Measurements from ENCODE around the gene ATG14. TPM values are rescaled to one million over a fixed set of nuclear protein-coding genes. Genes with fewer than 3 reads are reported as not detected.

The ATG14 gene
- total RNA-seq, 1 experiment from 2014 or later = 13.6 TPM

DNA sequence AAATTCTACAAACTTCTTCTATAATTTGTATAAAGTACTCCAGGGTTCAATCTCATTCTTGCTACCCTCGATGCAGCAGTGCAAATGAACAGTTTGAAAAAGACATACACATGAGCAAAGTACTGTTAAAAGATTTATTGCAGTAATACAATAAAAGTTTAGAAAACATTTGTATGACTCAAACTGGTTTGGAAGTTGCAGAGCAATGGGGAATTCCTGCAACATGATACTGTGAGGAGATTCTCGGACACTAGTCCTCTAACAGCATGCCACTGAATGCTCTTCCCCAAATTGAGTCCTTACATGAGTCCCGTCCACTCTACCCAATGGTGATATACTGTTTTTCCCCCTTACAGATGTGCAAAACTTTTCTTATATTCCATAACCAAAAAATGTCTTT, 45.4 kb downstream of the ATG14 start:
- ChIA-PET POLR2A (ENCODE audit: unreplicated experiment) (no interaction called here), CTCF (interaction anchor here (1.6 kb wide), 1 partner anchor 11 kb away, joined by 3 read pairs; no protein-coding TSS in a partner anchor)
- Histone ChIP-seq H3F3A (ENCODE audit: insufficient read depth, low read depth) (no peaks in the 10 kb centered on the region; the same call in 1 of the 2 replicates), H3K4me1 (replicated peaks; ENCODE audit: insufficient read depth) (peaks cover 6% of the 10 kb centered on the region; the same call in 1 of the 2 replicates), H3K79me2 (ENCODE audit: low read depth) (no peaks in the 10 kb centered on the region), H3K27ac (peak overlapping the region; percentile 36), H3K4me2 (peak overlapping the region; percentile 10; the same call in 1 of the 2 replicates), H4K20me1 (ENCODE audit: insufficient read depth) (no peaks in the 10 kb centered on the region; the same call in 1 of the 2 replicates), H3K9me2 (ENCODE audit: insufficient read depth) (no peaks in the 10 kb centered on the region), H3K36me3 (ENCODE audit: low read depth) (no peaks in the 10 kb centered on the region; the same call in 1 of the 2 replicates), H3K9me3 (ENCODE audit: insufficient read depth, low read depth) (no peaks in the 10 kb centered on the region), H3K4me3 (no peak overlapping the region), H3K27me3 (ENCODE audit: insufficient read depth, low read depth) (no peaks in the 10 kb centered on the region), H2AFZ (no peak overlapping the region)
- BruUV-seq (replicated peaks) = no TSS peak
- intact Hi-C loops (cut with micrococcal nuclease; ENCODE audit: unreplicated experiment) = no loop called here
- no peak for DNase-seq
- TF ChIP-seq EZH2 (IDR thresholded peaks at IDR 0.05; ENCODE audit: low read depth) = no peak
- TF ChIP-seq, protein P1, sequence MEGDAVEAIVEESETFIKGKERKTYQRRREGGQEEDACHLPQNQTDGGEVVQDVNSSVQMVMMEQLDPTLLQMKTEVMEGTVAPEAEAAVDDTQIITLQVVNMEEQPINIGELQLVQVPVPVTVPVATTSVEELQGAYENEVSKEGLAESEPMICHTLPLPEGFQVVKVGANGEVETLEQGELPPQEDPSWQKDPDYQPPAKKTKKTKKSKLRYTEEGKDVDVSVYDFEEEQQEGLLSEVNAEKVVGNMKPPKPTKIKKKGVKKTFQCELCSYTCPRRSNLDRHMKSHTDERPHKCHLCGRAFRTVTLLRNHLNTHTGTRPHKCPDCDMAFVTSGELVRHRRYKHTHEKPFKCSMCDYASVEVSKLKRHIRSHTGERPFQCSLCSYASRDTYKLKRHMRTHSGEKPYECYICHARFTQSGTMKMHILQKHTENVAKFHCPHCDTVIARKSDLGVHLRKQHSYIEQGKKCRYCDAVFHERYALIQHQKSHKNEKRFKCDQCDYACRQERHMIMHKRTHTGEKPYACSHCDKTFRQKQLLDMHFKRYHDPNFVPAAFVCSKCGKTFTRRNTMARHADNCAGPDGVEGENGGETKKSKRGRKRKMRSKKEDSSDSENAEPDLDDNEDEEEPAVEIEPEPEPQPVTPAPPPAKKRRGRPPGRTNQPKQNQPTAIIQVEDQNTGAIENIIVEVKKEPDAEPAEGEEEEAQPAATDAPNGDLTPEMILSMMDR (conservative IDR thresholded peaks at IDR 0.05) = no peak

DNA sequence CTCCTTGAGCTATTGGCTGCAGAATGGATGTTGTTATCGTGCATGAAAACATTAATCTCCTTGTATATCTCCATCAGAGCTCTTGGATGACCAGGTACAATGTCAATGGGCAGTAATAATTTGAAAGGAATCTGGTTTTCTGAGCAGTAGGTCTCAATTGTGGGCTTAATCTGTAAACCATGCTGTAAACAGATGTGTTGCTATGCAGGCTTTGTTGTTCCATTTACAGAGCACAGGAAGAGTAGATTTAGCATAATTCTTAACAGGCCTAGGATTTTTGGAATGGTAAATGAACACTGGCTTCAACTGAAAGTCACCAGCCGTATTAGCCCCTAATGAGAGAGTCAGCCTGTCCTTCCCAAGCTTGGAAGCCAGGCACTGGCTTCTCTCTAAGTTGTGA, 50.4 kb downstream of the ATG14 start:
- Histone ChIP-seq H3K27ac (no peak overlapping the region), H3K9me3 (ENCODE audit: insufficient read depth, low read depth) (no peaks in the 10 kb centered on the region), H3K4me2 (no peak overlapping the region), H3K27me3 (ENCODE audit: insufficient read depth, low read depth) (no peaks in the 10 kb centered on the region), H3K4me3 (no peak overlapping the region), H3K9me2 (ENCODE audit: insufficient read depth) (no peaks in the 10 kb centered on the region), H3K4me1 (replicated peaks; ENCODE audit: insufficient read depth) (peaks cover 1% of the 10 kb centered on the region; the same call in 1 of the 2 replicates), H4K20me1 (ENCODE audit: insufficient read depth) (no peaks in the 10 kb centered on the region; the same call in 1 of the 2 replicates), H3K79me2 (ENCODE audit: low read depth) (no peaks in the 10 kb centered on the region), H3F3A (ENCODE audit: insufficient read depth, low read depth) (no peaks in the 10 kb centered on the region), H3K36me3 (ENCODE audit: low read depth) (no peaks in the 10 kb centered on the region; the same call in 1 of the 2 replicates), H2AFZ (no peak overlapping the region)
- no TSS peak for BruUV-seq (replicated peaks)
- DNase-seq = no peak
- CTCF ChIA-PET = no interaction called here
- POLR2A ChIA-PET (ENCODE audit: unreplicated experiment) = no interaction called here
- no peak for TF ChIP-seq EZH2 (IDR thresholded peaks at IDR 0.05; ENCODE audit: low read depth)
- TF ChIP-seq, protein P1 (conservative IDR thresholded peaks at IDR 0.05) = no peak
- intact Hi-C loops (cut with micrococcal nuclease; ENCODE audit: unreplicated experiment) = no loop called here

DNA sequence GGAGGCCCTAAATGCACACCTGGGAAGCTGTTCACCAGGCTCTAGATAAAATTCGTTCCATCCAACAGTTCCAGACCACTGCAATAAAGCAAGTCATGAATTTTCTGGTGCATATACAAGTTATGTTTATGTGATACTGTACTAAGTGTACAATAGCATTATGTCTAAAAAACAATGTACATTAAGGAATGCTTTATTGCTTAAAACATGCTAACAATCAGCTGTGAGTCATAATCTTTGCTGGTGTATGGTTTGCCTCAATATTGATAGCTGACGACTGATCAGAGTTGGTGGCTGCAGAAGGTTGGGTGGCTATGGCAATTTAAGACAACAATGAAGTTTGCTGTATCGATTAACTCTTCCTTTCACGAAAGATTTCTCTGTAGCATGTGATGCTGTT, 52.3 kb downstream of the ATG14 start:
- POLR2A ChIA-PET (ENCODE audit: unreplicated experiment) = interaction anchor here (0.6 kb wide), 1 partner anchor 793 kb away, joined by 3 read pairs; no protein-coding TSS in a partner anchor
- no peaks in the 10 kb centered on the region for H3K4me1 ChIP-seq (replicated peaks; ENCODE audit: insufficient read depth)
- no peak for TF ChIP-seq EZH2 (IDR thresholded peaks at IDR 0.05; ENCODE audit: low read depth)
- TF ChIP-seq, protein P1 (conservative IDR thresholded peaks at IDR 0.05) = no peak

More for the DNA sequence above, 52.3 kb downstream of the ATG14 start:
- no peaks in the 10 kb centered on the region for H3K9me2 ChIP-seq (ENCODE audit: insufficient read depth)
- no peaks in the 10 kb centered on the region for H3K9me3 ChIP-seq (ENCODE audit: insufficient read depth, low read depth)
- no peak for DNase-seq
- H3K36me3 ChIP-seq (ENCODE audit: low read depth) = no peaks in the 10 kb centered on the region
- intact Hi-C loops (cut with micrococcal nuclease; ENCODE audit: unreplicated experiment) = no loop called here
- H3F3A ChIP-seq (ENCODE audit: insufficient read depth, low read depth) = no peaks in the 10 kb centered on the region
- no peak overlapping the region for H3K4me2 ChIP-seq
- H3K4me3 ChIP-seq = no peak overlapping the region
- CTCF ChIA-PET = no interaction called here
- BruUV-seq (replicated peaks) = no TSS peak
- H4K20me1 ChIP-seq (ENCODE audit: insufficient read depth) = no peaks in the 10 kb centered on the region
- no peaks in the 10 kb centered on the region for H3K27me3 ChIP-seq (ENCODE audit: insufficient read depth, low read depth)
- no peaks in the 10 kb centered on the region for H3K79me2 ChIP-seq (ENCODE audit: low read depth)
- no peak overlapping the region for H2AFZ ChIP-seq
- no peak overlapping the region for H3K27ac ChIP-seq
